Retinal pigment epithelial cell (primary cell): ENCODE data around the gene SOX5.

Experiments
- DNase-seq: peaks from one replicate; pipeline ENCODE4 v3.0.0-alpha.2; 2010; ENCODE audit warnings: low read depth
- H3K4me3 ChIP-seq: 2 replicates; pipeline ENCODE4 v1.5.1; 2011; ENCODE audit warnings: mild to moderate bottlenecking, low read length, control low read depth, moderate library complexity
- CTCF ChIP-seq: conservative IDR thresholded peaks from 2 replicates; pipeline ENCODE4 v1.5.1; 2011; ENCODE audit warnings: low read depth, low read length, control low read depth, inconsistent platforms

The SOX5 gene

GRCh38 chr12:23556661-23557060, 392.8 kb downstream of the SOX5 start:
- no peak for TF ChIP-seq CTCF
- DNase-seq: no peak
- H3K4me3 ChIP-seq: no peak overlapping the region

- no peak overlapping the region for H3K4me3 ChIP-seq
- no peak for DNase-seq
- TF ChIP-seq CTCF: no peak
Measured at GRCh38 chr12:23555825-23556207, 393.7 kb downstream of the SOX5 start.

- no peak for DNase-seq
- no peak overlapping the region for H3K4me3 ChIP-seq
Measured at GRCh38 chr12:23555180-23555824, 394.2 kb downstream of the SOX5 start.

GRCh38 chr12:23552417-23552816, 397.1 kb downstream of the SOX5 start:
- H3K4me3 ChIP-seq: no peak overlapping the region
- TF ChIP-seq CTCF: no peak
- DNase-seq: no peak

More at GRCh38 chr12:23555180-23555824, 394.2 kb downstream of the SOX5 start:
- no peak for TF ChIP-seq CTCF

GRCh38 chr12:23550753-23551152, 398.7 kb downstream of the SOX5 start:
- no peak overlapping the region for H3K4me3 ChIP-seq
- TF ChIP-seq CTCF: no peak
- no peak for DNase-seq

- no peak for TF ChIP-seq CTCF
- DNase-seq: no peak
- no peak overlapping the region for H3K4me3 ChIP-seq
Measured at GRCh38 chr12:23548742-23549141, 400.7 kb downstream of the SOX5 start.

GRCh38 chr12:23546756-23547155, 402.7 kb downstream of the SOX5 start:
- no peak overlapping the region for H3K4me3 ChIP-seq
- no peak for DNase-seq
- no peak for TF ChIP-seq CTCF
